Loucy (cell line): ENCODE measurements around the gene TBCCD1.

Experiments used
- H2AFZ ChIP-seq: fragments of 200-600 bp; sonication (generic); 2 replicates; pipeline ENCODE4 v1.6.0; 2016; ENCODE audit warnings: antibody characterized with exemption, mild to moderate bottlenecking, low read length, moderate library complexity
- H3F3A ChIP-seq: fragments of 200-600 bp; 2 replicates; pipeline ENCODE4 v1.6.0; 2016; ENCODE audit warnings: antibody characterized with exemption, low read depth, mild to moderate bottlenecking
- H3K27me3 ChIP-seq: fragments of 200-600 bp; sonication (generic); 2 replicates; pipeline ENCODE4 v1.6.1; 2014; ENCODE audit warnings: low read length, mild to moderate bottlenecking; ENCODE audit not compliant: insufficient read depth, poor library complexity, severe bottlenecking
- H3K36me3 ChIP-seq: fragments of 200-600 bp; sonication (generic); 2 replicates; pipeline ENCODE4 v1.6.1; 2016; ENCODE audit warnings: low read length; ENCODE audit not compliant: insufficient read depth
- H3K4me1 ChIP-seq: fragments of 200-600 bp; sonication (generic); 2 replicates; pipeline ENCODE4 v1.5.1; 2014; ENCODE audit warnings: low read length, mild to moderate bottlenecking; ENCODE audit not compliant: insufficient read depth, poor library complexity, severe bottlenecking
- H3K4me2 ChIP-seq: fragments of 200-600 bp; sonication (generic); 2 replicates; pipeline ENCODE4 v1.6.0; 2014; ENCODE audit warnings: antibody characterized with exemption, low read length, low read depth, mild to moderate bottlenecking; ENCODE audit not compliant: poor library complexity, severe bottlenecking
- H3K4me3 ChIP-seq: fragments of 200-600 bp; sonication (generic); 2 replicates; pipeline ENCODE4 v1.5.1; 2014; ENCODE audit warnings: low read length, mild to moderate bottlenecking, mixed read lengths; ENCODE audit not compliant: poor library complexity, severe bottlenecking
- H3K79me2 ChIP-seq: fragments of 200-600 bp; sonication (generic); 2 replicates; pipeline ENCODE4 v1.6.1; 2014; ENCODE audit warnings: low read length; ENCODE audit not compliant: insufficient read depth
- H3K9ac ChIP-seq: fragments of 200-600 bp; sonication (generic); 2 replicates; pipeline ENCODE4 v1.6.0; 2014; ENCODE audit warnings: mild to moderate bottlenecking, low read depth, low read length, moderate library complexity; ENCODE audit not compliant: poor library complexity, severe bottlenecking
- H3K9me2 ChIP-seq: fragments of 200-600 bp; sonication (generic); replicated peaks from 2 replicates; pipeline ENCODE4 v1.6.1; 2016; ENCODE audit warnings: low read depth, low read length, mixed read lengths
- H3K9me3 ChIP-seq: fragments of 200-600 bp; sonication (generic); 2 replicates; pipeline ENCODE4 v1.6.1; 2014; ENCODE audit warnings: mild to moderate bottlenecking, antibody characterized with exemption, low read length, low read depth; ENCODE audit not compliant: insufficient read depth
- H4K20me1 ChIP-seq: fragments of 200-600 bp; sonication (generic); 2 replicates; pipeline ENCODE4 v1.6.0; 2014; ENCODE audit warnings: antibody characterized with exemption, low read length, mild to moderate bottlenecking; ENCODE audit not compliant: insufficient read depth, poor library complexity, severe bottlenecking
- EZH2phosphoT487 ChIP-seq: fragments of 200-600 bp; IDR thresholded peaks from 2 replicates; pipeline ENCODE4 v1.6.1; 2018; ENCODE audit warnings: antibody characterized with exemption, mild to moderate bottlenecking, moderate library complexity, borderline replicate concordance
- TF ChIP-seq, protein P1 (sequence below): fragments of 200-600 bp; sonication (generic); conservative IDR thresholded peaks from 2 replicates; pipeline ENCODE4 v1.5.1; 2014; ENCODE audit warnings: mild to moderate bottlenecking, antibody characterized with exemption, low read length

The TBCCD1 gene

DNA sequence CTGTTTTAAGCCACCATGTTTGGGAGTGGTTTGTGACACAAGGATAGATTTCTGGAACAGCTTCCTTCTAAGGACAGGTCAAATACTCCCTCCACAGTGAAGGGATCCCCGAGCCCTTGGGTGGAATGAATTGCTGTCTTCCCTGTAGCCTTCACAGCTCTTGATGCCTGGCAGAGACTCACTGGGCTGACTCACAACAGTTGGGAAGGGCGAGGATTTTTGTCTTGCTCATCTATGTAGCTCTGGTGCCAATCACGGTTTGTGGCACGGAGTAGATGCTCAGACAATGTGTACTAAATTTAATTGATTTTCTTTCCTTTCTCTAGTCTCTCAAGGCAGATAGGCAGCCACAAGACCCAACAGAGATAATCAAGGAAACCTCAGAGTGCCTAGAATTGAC, 49.9 kb downstream of the TBCCD1 start:
- H2AFZ ChIP-seq: no peak overlapping the region
- TF ChIP-seq, protein P1, sequence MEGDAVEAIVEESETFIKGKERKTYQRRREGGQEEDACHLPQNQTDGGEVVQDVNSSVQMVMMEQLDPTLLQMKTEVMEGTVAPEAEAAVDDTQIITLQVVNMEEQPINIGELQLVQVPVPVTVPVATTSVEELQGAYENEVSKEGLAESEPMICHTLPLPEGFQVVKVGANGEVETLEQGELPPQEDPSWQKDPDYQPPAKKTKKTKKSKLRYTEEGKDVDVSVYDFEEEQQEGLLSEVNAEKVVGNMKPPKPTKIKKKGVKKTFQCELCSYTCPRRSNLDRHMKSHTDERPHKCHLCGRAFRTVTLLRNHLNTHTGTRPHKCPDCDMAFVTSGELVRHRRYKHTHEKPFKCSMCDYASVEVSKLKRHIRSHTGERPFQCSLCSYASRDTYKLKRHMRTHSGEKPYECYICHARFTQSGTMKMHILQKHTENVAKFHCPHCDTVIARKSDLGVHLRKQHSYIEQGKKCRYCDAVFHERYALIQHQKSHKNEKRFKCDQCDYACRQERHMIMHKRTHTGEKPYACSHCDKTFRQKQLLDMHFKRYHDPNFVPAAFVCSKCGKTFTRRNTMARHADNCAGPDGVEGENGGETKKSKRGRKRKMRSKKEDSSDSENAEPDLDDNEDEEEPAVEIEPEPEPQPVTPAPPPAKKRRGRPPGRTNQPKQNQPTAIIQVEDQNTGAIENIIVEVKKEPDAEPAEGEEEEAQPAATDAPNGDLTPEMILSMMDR: no peak
- no peak for TF ChIP-seq EZH2phosphoT487
- no peaks in the 10 kb centered on the region for H3K9me2 ChIP-seq
- H3K4me2 ChIP-seq: peak overlapping the region; percentile 81
- no peaks in the 10 kb centered on the region for H4K20me1 ChIP-seq
- H3F3A ChIP-seq: peaks cover 14% of the 10 kb centered on the region
- H3K4me3 ChIP-seq: no peak overlapping the region
- H3K79me2 ChIP-seq: no peaks in the 10 kb centered on the region
- no peaks in the 10 kb centered on the region for H3K27me3 ChIP-seq
- no peaks in the 10 kb centered on the region for H3K9me3 ChIP-seq
- H3K36me3 ChIP-seq: no peaks in the 10 kb centered on the region
- peak overlapping the region; percentile 80 for H3K9ac ChIP-seq
- H3K4me1 ChIP-seq: peaks cover 94% of the 10 kb centered on the region

DNA sequence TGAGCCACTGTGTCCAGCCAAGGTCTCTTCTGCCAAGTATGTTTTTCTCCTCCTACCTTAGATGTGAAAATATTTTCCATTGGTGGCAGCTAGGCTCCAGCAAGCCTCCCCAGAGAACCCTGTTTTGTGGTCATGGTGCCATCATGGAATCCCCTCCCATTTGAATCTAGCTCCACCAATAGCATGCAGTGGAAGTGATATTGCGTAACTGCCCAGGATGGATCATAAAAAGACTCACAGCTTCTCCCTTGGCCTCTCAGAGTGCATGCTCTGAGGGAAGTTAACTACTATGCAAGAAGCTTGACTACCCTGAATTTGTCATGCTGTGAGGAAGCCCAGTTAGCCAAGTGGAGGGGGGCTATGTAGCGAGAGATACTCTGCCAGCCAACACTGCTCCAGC, 50.5 kb downstream of the TBCCD1 start:
- Histone ChIP-seq H4K20me1 (no peaks in the 10 kb centered on the region), H3F3A (peaks cover 14% of the 10 kb centered on the region), H3K79me2 (no peaks in the 10 kb centered on the region), H3K9me2 (no peaks in the 10 kb centered on the region), H3K9ac (peak overlapping the region; percentile 81), H3K4me1 (peaks cover 92% of the 10 kb centered on the region), H3K36me3 (no peaks in the 10 kb centered on the region), H3K27me3 (no peaks in the 10 kb centered on the region), H2AFZ (no peak overlapping the region), H3K9me3 (no peaks in the 10 kb centered on the region), H3K4me2 (no peak overlapping the region), H3K4me3 (no peak overlapping the region)
- no peak for TF ChIP-seq EZH2phosphoT487
- TF ChIP-seq, protein P1: no peak

DNA sequence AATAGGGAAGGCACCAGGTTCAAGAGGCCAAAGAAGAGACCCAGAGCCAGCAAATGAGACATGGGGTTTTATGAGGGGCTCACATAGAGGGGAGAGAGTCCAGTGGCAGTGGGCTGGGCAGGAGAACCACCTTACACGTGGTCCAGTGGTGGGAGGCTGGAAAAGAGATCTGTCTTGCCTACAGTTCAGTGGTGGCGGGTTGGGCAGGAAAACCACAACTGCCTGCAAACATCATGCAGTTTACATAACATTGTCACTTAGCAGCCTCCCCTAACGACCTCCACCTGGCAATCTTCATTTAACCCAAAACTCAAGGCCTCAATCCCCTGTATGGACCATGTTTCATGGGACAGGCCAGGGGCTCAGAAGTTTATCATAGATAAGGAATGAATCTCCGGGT, 52.0 kb downstream of the TBCCD1 start:
- no peaks in the 10 kb centered on the region for H3K9me2 ChIP-seq
- peaks cover 89% of the 10 kb centered on the region for H3K4me1 ChIP-seq
- TF ChIP-seq, protein P1: no peak
- no peak for TF ChIP-seq EZH2phosphoT487
- no peaks in the 10 kb centered on the region for H3K27me3 ChIP-seq
- H3K4me2 ChIP-seq: peak overlapping the region; percentile 84
- no peaks in the 10 kb centered on the region for H3K79me2 ChIP-seq
- no peaks in the 10 kb centered on the region for H3K36me3 ChIP-seq
- H4K20me1 ChIP-seq: no peaks in the 10 kb centered on the region
- no peak overlapping the region for H2AFZ ChIP-seq
- H3F3A ChIP-seq: peaks cover 14% of the 10 kb centered on the region
- peak overlapping the region; percentile 51 for H3K4me3 ChIP-seq
- peak overlapping the region; percentile 81 for H3K9ac ChIP-seq
- H3K9me3 ChIP-seq: no peaks in the 10 kb centered on the region
